ENCODE measurements around the gene PRRX2.
"Not testable (repeated sequence)": the region's sequence is repeated elsewhere in the genome, so short reads cannot be mapped to it uniquely, and the experiment has no call there.

PRRX2 gene

GRCh38 chr9:129761901-129762369 lies 96.5 kb downstream of the PRRX2 start:
- DNase-seq (ENCODE audit: low spot score): no peak

DNA sequence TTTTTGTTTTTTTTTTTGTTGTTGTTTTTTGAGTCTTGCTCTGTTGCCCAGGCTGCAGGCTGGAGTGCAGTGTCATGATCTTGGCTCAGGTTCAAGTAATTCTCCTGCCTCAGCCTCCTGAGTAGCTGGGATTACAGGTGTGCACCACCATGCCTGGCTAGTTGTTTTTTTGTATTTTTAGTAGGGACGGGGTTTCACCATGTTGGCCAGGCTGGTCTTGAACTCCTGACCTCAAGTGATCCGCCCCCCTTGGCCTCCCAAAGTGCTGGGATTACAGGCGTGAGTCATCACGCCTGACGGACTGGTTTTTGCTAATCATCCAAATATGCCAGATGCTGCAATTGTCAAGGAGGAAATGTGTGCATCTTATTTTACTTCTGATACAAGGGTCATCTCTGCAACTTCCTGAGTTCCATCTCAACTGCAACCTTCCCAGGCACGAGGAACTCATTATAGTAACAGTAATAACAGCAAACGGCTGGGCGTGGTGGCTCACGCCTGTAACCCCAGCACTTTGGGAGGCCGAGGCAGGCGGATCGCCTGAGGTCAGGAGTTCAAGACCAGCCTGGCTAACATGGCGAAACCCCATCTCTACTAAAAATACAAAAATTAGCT lies 97.0 kb downstream of the PRRX2 start:
- not testable (repeated sequence) for DNase-seq (ENCODE audit: low spot score)

- DNase-seq (ENCODE audit: low spot score): no peak
Measured at GRCh38 chr9:129762985-129763926, 97.8 kb downstream of the PRRX2 start.

DNA sequence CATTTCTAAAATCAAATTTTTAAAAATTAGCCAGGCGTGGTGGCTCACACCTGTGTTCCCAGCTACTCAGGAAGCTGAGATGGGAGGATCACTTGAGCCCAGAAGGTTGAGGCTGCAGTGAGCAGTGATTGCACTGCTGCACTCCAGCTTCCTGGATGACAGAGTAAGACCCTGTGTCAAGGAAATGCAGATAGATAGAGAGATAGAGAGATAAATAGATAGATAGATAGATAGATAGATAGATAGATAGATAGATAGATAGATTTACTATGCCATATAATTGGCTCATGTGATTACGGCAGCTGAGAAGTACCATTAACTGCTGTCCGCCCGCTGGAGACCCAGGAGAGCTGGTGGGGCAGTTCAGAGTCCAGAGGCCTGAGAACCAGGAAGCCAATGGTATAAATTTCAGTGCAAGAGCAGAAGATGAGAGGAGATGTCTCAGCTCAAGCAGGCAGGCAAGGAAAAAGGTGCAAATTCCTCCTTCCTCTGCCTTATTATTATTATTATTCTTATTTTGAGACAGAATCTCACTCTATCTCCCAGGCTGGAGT lies 100.4 kb downstream of the PRRX2 start:
- no peak for DNase-seq (ENCODE audit: low spot score)

- no peak for DNase-seq (ENCODE audit: low spot score)
Measured at GRCh38 chr9:129768486-129768885, 103.0 kb downstream of the PRRX2 start.

GRCh38 chr9:129769669-129770068 lies 104.2 kb downstream of the PRRX2 start:
- DNase-seq (ENCODE audit: low spot score): no peak

GRCh38 chr9:129770741-129771140 lies 105.3 kb downstream of the PRRX2 start:
- DNase-seq (ENCODE audit: low spot score): no peak
